Vagina (tissue), 2 donors: ENCODE data around the gene PPP4C. TPM values are rescaled to one million over a fixed set of nuclear protein-coding genes. Genes with fewer than 3 reads are reported as not detected.
"Not testable (repeated sequence)": the region's sequence is repeated elsewhere in the genome, so short reads cannot be mapped to it uniquely, and the experiment has no call there.

Experiments used
- DNase-seq, 2 donors: peaks; one replicate each; pipeline ENCODE4 v3.0.0-alpha.2; 2017; ENCODE audit errors: extremely low spot score in 2 of 2
- H3K27ac ChIP-seq: fragments of 200-600 bp; sonication (generic); one replicate; pipeline ENCODE4 v1.5.1; 2019
- H3K27me3 ChIP-seq: fragments of 200-600 bp; sonication (generic); one replicate; pipeline ENCODE4 v1.5.1; 2019
- H3K36me3 ChIP-seq, 2 donors: fragments of 200-600 bp; sonication (generic); one replicate each; pipeline ENCODE4 v1.5.1; 2017 to 2019
- H3K4me1 ChIP-seq: fragments of 200-600 bp; sonication (generic); one replicate; pipeline ENCODE4 v1.5.1; 2019
- H3K4me3 ChIP-seq, 2 donors: fragments of 200-600 bp; sonication (generic); 1 replicate in 1 of 2; 2 replicates in 1 of 2; pipeline ENCODE4 v1.5.1; 2016 to 2019
- H3K9me3 ChIP-seq: fragments of 200-600 bp; sonication (generic); one replicate; pipeline ENCODE4 v1.5.1; 2019
- CTCF ChIP-seq, 3 experiments: fragments of 450-650 bp in 2 of 3; fragments of 200-600 bp in 1 of 3; sonication (generic) in 1 of 3; IDR thresholded peaks; one replicate each; pipeline ENCODE4 v1.5.1; 2017 to 2019; ENCODE audit warnings: antibody characterized with exemption in 3 of 3, mild to moderate bottlenecking in 2 of 3, moderate library complexity in 2 of 3
- POLR2A ChIP-seq, 2 donors: fragments of 450-650 bp; IDR thresholded peaks; one replicate each; pipeline ENCODE4 v1.6.1; 2017; ENCODE audit warnings: antibody characterized with exemption in 2 of 2, mild to moderate bottlenecking in 2 of 2, moderate library complexity in 2 of 2
- POLR2AphosphoS5 ChIP-seq, 2 donors: sonication (generic); formaldehyde crosslinking; IDR thresholded peaks; one replicate each; pipeline ENCODE4 v1.9.0; 2017; ENCODE audit warnings: antibody characterized with exemption in 2 of 2, mild to moderate bottlenecking in 2 of 2, low read depth in 1 of 2; ENCODE audit not compliant: insufficient read depth in 1 of 2
- intact Hi-C: fragments of 100-400 bp; cut with DNase I; formaldehyde crosslinking; loops from one replicate; pipeline ENCODE4 v1.15.1; 2023
- total RNA-seq: library from RNA; depleted of rRNA; stranded (reverse); fragments of >200 nt; gene quantifications from one replicate; pipeline ENCODE4 v1.2.3, GENCODE V29; 2016

PPP4C gene
- total RNA-seq, 1 donor from 2014 or later = 60.4 TPM

- H3K27me3 ChIP-seq = no peaks in the 10 kb centered on the region
Observed at GRCh38 chr16:30120340-30121105, 44.7 kb downstream of the PPP4C start.

GRCh38 chr16:30121741-30122571 lies 46.2 kb downstream of the PPP4C start:
- Histone ChIP-seq H3K4me1 (peaks cover 40% of the 10 kb centered on the region), H3K36me3 (peaks cover 0 to 29% of the 10 kb centered on the region in 2 donors), H3K27me3 (no peaks in the 10 kb centered on the region), H3K27ac (peak overlapping the region; percentile 99), H3K9me3 (no peaks in the 10 kb centered on the region), H3K4me3 (peak overlapping the region; percentile 96 to 100)
- intact Hi-C loops = no loop called here
- TF ChIP-seq POLR2AphosphoS5 (IDR thresholded peaks at IDR 0.05; ENCODE audit: insufficient read depth in 1 of 2, low read depth in 1 of 2) (peak in 1 of 2 donors; percentile 31), CTCF (IDR thresholded peaks at IDR 0.05) (no peak)
- no peak for DNase-seq

More at GRCh38 chr16:30120340-30121105, 44.7 kb downstream of the PPP4C start:
- Histone ChIP-seq H3K9me3 (no peaks in the 10 kb centered on the region), H3K36me3 (peaks cover 0 to 39% of the 10 kb centered on the region in 2 donors), H3K4me3 (no peak overlapping the region), H3K27ac (no peak overlapping the region), H3K4me1 (peaks cover 40% of the 10 kb centered on the region)
- no peak for DNase-seq
- intact Hi-C loops = no loop called here
- TF ChIP-seq POLR2AphosphoS5 (IDR thresholded peaks at IDR 0.05; ENCODE audit: insufficient read depth in 1 of 2, low read depth in 1 of 2) = no peak
- no peak for TF ChIP-seq POLR2A (IDR thresholded peaks at IDR 0.05)
- no peak for TF ChIP-seq CTCF (IDR thresholded peaks at IDR 0.05)

- peak overlapping the region; percentile 96 to 100 for H3K4me3 ChIP-seq
- H3K4me1 ChIP-seq = peaks cover 40% of the 10 kb centered on the region
- no peak for DNase-seq
- H3K27ac ChIP-seq = peak overlapping the region; percentile 99
- no peaks in the 10 kb centered on the region for H3K27me3 ChIP-seq
- TF ChIP-seq POLR2A (IDR thresholded peaks at IDR 0.05) = no peak
- H3K9me3 ChIP-seq = no peaks in the 10 kb centered on the region
- peaks cover 0 to 22% of the 10 kb centered on the region in 2 donors for H3K36me3 ChIP-seq
- intact Hi-C loops = no loop called here
Observed at GRCh38 chr16:30122604-30123160, 46.9 kb downstream of the PPP4C start.

- H3K27ac ChIP-seq = peak overlapping the region; percentile 99
- TF ChIP-seq POLR2AphosphoS5 (IDR thresholded peaks at IDR 0.05; ENCODE audit: insufficient read depth in 1 of 2, low read depth in 1 of 2) (no peak), POLR2A (IDR thresholded peaks at IDR 0.05) (no peak), CTCF (IDR thresholded peaks at IDR 0.05) (no peak)
- H3K4me3 ChIP-seq = no peak overlapping the region
- H3K4me1 ChIP-seq = peaks cover 40% of the 10 kb centered on the region
- H3K9me3 ChIP-seq = no peaks in the 10 kb centered on the region
- H3K27me3 ChIP-seq = no peaks in the 10 kb centered on the region
- no peak for DNase-seq
- peaks cover 0 to 3% of the 10 kb centered on the region in 2 donors for H3K36me3 ChIP-seq
- intact Hi-C loops = no loop called here
Observed at GRCh38 chr16:30124985-30125379, 49.2 kb downstream of the PPP4C start.

- H3K4me3 ChIP-seq, H3K9me3 ChIP-seq, H3K27ac ChIP-seq, DNase-seq, H3K36me3 ChIP-seq, H3K27me3 ChIP-seq, intact Hi-C loops: not testable (repeated sequence)
- peaks cover 34% of the 10 kb centered on the region for H3K4me1 ChIP-seq
Observed at GRCh38 chr16:30125690-30126089, 49.9 kb downstream of the PPP4C start.
